HS-27A (cell line): ENCODE results near the gene NVL.
A peak's percentile ranks its signal among the peaks of the same experiment; 100 is the strongest.

ENCODE experiments used
- DNase-seq: peaks from one replicate; pipeline ENCODE4 v3.0.0-alpha.2; 2012; ENCODE audit warnings: low read depth, missing footprints

NVL gene

DNA sequence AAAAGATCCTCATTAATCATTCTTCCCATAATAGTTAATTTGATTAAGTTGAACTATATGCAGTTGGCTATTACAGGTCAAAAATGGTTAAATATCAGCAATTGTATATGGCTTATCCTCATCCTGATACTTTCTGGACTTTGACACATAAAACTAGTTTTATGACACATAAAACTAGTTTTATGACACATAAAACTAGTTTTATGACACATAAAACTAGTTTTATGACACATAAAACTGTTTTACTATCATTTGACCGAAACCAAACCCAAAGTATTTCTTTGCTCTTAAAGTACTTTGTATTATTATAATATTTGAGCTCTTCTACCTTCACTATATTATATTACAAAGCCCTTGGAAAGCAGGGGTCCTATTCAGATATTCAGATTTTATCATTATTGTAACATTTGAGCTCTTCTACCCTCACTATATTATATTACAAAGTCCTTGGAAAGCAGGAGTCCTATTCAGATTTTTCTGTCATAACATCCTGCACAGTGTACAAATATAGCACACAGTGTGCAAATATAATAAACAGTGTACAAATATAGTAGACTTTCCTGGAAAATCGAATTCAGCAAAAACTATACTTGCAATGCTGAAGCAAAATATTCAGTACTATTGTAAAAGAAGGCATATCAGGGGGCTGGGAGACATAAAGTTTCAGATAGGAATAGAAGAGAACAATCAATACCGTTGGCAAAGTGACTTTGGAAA is 53.0 kb downstream of the NVL start:
- DNase-seq = no peak

- DNase-seq = no peak
These were observed 54.9 kb downstream of the NVL start for GRCh38 chr1:224274970-224275626.

GRCh38 chr1:224273641-224274040 is 56.3 kb downstream of the NVL start:
- DNase-seq = peak; percentile 5

DNA sequence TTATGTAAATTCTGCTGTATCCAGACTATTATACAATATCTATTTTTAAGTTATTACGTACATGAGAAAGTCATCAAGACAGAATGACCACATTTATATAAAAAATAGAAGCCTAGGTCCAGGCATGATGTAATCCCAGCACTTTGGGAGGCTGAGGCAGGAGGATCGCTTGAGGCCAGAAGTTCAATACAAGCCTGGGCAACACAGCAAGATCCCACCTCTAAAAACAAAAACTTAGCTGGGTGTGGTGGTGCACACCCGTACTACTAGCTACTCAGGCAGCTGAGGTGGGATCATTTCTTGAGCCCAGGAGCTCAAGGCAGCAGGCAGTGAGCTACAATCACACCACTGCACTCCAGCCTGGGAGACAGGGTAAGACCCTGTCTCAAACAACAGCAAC is 58.9 kb downstream of the NVL start:
- no peak for DNase-seq

DNA sequence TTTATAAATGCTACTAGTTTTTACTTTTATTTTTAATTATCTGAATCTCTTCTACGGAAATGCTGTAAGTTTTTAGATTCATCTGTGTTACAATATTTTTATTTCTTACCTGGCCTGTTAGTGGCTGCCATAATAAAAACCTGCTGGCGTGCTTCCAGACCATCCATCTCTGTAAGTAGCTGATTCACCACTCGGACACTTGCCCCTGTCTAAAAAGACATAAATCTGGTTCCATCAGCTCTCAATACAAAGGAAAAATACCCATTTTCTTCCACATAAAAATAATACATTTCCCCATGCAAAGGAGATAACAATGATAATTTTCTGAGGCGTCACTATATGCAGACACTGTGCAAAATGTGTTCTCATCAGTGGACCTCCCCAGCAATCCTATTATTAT is 62.0 kb downstream of the NVL start:
- no peak for DNase-seq

- DNase-seq = no peak
These were observed 62.8 kb downstream of the NVL start for GRCh38 chr1:224266915-224267856.

GRCh38 chr1:224266105-224266914 is 63.7 kb downstream of the NVL start:
- DNase-seq = no peak

DNA sequence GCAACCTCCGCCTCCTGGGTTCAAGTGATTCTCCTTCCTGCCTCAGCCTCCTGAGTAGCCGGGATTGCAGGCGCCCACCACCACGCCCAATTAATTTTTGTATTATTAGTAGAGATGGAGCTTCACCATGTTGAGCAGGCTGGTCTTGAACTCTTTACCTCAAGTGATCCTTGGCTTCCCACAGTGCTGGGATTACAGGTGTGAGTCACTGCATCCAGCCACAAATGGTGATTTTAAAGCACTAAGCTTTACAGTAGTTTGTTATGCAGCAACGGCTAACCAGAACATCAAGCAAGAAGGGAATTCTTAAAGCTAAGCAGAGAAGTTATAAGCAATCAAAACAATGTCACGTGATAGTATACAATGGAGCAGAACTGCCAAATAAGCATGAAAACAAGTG is 65.7 kb downstream of the NVL start:
- no peak for DNase-seq

GRCh38 chr1:224262373-224263054 is 67.5 kb downstream of the NVL start:
- no peak for DNase-seq

GRCh38 chr1:224259986-224260385 is 70.0 kb downstream of the NVL start:
- no peak for DNase-seq

GRCh38 chr1:224258351-224258750 is 71.6 kb downstream of the NVL start:
- DNase-seq = no peak

- no peak for DNase-seq
These were observed 73.3 kb downstream of the NVL start for GRCh38 chr1:224256640-224257039.

- no peak for DNase-seq
These were observed 76.3 kb downstream of the NVL start for GRCh38 chr1:224253721-224254120.

DNA sequence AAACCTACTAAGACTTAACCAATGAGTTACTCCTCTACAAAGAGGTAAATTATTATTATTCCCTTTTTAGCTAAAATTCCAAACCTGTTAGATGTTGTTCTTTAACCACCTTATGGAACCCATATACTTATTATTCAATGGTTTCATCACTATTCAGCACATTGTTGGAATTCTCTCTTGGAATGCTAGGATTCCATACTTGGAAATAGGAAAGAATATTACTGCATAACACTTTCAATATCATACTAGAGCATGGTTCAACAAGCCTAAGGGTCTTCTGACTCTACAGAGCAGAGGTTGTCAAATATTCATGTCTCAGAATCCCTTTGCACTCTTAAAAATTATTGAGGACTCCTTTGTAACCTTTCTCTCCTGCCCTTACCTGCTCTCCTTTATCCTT is 77.5 kb downstream of the NVL start:
- no peak for DNase-seq

DNA sequence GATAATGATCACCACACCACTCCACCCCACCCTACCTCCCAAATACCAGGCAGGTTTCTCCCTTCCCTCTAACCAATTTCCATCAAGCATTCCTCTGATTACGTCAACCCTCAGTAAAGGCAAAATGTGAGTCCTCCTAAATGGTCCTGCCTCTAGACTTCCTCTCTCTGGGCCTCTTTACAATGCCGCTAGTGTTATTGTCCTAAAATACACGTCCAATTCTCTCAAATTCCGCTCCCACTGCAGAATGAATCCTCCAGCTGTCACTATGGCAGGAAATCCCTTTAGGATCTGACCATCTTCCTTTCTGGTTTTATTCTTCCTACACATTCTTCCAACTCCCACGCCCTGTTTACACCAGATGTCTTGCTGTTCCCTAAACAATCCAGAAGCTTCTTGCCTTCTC is 78.2 kb downstream of the NVL start:
- DNase-seq = no peak

DNA sequence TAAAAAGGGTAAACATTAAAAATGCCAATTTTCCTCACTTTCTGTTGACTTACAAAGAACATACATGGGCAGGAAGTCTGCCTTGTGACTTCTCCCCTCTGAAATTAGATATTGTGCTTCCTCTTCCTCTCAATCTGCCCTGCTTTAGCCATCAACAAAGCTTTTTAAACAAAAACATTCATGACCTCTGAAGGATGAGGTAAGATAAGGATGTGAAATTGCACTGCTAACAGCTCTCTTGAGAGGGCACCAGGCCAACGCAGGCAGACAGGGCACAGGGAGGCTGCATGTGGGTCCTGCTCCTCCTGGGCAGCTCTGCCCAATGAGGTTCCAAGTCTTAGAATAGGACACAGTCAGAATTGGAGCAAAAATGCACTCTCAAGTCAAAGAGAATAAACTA is 84.8 kb downstream of the NVL start:
- no peak for DNase-seq

DNA sequence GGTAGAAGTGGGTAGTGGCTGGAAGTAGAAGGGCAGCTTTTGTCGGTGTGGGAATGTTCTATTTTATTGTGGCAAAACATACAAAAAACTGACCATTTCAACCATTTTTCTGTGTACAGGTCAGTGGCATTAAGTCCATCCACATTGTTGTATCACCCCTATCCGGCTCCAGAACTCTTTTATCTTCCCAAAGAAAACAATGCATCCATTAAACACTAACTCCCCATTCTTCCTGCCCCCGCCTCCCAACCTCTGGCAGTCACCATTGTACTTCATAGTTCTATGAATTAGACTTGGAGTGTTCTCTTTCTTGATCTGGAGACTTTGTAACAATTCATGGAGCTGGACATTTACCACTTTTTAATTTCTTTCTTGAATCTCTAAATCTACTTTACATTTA is 91.2 kb downstream of the NVL start:
- DNase-seq = no peak

GRCh38 chr1:224238212-224238611 is 91.8 kb downstream of the NVL start:
- DNase-seq = no peak

- no peak for DNase-seq
These were observed 92.7 kb downstream of the NVL start for GRCh38 chr1:224237119-224237881.

- DNase-seq = no peak
These were observed 94.0 kb downstream of the NVL start for GRCh38 chr1:224235813-224236493.
